GM19193 (cell line): ENCODE results near the gene SDK1.

ENCODE experiments used
- POLR2A ChIP-seq: IDR thresholded peaks from 4 replicates; pipeline ENCODE4 v1.6.1; 2011; ENCODE audit not compliant: insufficient read depth, insufficient read length; ENCODE audit errors: extremely low read depth

SDK1 gene

DNA sequence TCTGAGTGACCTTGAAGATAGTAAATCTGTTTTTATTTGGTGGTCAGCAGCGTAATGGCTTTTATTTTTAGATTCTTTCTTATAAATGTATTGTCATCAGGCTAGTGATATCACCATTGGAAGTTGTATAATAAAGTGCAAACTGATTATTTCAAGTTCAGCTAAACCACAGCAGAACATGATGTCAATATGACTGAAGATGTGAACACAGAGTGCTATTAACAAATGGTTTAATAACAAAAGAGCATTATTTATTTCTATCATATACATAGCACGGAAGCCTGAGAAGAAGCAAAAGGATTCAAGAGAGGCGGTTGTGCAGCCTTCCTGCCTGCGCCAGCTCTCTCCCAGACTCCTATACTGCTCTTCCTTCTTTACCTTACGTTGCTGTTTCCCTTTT is 142.7 kb downstream of the SDK1 start:
- no peak for TF ChIP-seq POLR2A

GRCh38 chr7:3446786-3447185 is 145.7 kb downstream of the SDK1 start:
- no peak for TF ChIP-seq POLR2A

DNA sequence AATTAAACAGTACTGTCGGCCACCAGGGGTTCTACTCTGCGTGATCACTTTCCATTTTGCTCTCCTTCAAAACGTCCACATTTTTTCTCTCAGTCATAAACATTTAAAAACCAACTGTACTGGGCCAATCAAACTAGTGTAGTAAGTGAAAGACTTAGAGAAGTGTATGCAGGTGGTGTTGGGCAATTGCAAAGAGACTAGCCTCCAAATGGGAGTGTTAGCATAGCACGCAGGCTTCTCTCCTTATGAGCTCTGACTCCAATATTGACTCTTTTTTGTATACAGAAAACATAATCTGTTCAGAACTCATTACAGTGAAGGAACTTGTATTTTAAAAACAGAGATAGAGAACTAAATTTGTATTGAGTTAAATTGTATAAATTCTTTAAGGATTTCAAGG is 150.6 kb downstream of the SDK1 start:
- TF ChIP-seq POLR2A = no peak

DNA sequence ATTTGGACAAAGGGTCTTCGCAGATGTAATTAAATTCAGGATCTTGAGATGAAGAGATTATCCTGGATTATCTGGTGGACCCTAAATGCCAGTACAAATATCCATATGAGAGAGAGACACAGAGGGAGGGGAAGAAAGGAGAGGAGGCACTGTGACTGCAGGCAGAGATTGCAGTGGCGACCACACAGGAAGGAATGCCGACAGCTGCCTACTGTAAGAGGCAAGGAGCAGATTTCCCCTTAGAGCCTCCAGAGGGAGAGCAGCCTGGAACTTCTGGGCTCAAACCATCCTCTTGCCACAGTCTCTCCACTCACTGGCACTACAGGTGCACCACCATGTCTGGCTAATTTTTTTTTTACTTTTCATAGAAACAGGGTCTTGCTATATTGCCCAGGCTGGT is 152.3 kb downstream of the SDK1 start:
- no peak for TF ChIP-seq POLR2A

DNA sequence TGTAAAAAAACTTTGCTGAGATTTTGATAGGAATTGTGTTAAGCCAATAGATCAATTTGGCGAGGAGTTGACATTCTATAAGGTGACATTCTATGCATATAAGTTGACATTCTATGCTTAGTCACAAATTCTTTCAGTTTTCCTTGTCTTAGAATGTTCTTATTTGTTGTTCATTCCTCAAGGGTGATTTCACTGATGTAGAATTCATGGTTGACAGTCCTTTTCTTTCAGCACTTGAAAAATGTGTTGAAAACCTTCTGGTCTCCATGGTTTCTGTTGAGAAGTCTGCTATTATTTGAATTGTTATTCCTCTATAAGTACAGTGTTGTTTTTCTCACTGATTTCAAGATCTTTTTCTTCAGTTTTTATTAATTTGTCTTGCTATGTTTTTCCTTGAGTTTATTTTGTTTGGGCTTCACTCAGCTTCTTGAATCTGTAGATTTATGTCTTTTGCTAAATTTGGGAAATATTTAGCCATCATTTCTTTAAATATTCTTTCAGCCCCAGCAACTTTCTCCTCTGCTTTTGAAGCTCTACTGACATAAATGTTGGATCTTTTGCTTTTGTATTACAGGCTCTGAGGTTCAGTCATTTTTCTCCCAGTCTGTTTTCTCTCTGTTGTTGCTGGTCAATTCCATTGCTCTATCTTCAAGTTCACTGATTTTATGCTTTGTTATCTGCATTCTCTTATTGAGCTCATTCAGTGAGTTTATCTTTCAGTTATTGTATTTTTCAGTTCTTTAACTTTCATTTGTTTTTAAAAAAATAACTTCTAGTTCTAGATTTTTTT is 154.9 kb downstream of the SDK1 start:
- no peak for TF ChIP-seq POLR2A

- TF ChIP-seq POLR2A = no peak
Measured at GRCh38 chr7:3459111-3459510, 158.1 kb downstream of the SDK1 start.

- TF ChIP-seq POLR2A = no peak
Measured at GRCh38 chr7:3461923-3462322, 160.9 kb downstream of the SDK1 start.

DNA sequence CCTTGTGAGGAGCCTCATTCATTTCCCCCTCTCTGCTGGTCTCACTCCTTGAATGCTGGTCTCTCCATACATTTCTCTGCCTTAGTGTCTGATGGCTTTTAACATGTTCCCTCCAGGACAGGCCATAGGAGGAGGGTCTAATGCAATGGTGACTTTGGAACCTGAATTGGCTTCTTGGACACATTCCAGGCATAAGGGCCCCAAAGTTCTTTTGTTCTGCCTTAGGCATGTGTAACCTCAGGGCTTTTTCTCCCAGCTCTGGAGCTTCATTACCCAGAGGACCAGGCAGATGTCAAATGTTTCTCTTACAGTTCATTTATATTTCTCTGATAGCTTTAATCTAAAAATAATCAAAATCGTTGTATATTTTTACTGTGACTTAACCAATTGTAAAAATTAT is 162.6 kb downstream of the SDK1 start:
- TF ChIP-seq POLR2A = no peak

- no peak for TF ChIP-seq POLR2A
Measured at GRCh38 chr7:3464900-3465622, 164.0 kb downstream of the SDK1 start.

DNA sequence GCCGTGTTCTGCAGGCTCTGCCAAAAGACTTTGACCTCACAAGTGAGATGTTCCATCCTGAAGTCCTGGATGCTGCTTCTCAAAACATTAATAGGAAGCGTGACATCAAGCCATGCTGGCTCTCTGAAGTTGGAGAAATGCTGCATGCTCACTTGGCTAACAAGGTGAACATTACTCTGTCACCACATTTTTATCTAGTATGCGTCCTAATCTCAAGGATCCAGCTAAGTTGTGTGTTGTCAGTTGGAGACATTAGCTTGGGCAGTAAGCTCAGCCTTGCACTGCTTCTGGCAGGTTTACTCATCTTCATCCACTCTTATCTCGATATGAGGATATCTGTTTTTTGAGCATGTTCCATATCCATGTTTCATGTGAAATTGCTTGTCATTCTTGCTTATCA is 165.2 kb downstream of the SDK1 start:
- TF ChIP-seq POLR2A = no peak

GRCh38 chr7:3469641-3470040 is 168.6 kb downstream of the SDK1 start:
- TF ChIP-seq POLR2A = no peak

DNA sequence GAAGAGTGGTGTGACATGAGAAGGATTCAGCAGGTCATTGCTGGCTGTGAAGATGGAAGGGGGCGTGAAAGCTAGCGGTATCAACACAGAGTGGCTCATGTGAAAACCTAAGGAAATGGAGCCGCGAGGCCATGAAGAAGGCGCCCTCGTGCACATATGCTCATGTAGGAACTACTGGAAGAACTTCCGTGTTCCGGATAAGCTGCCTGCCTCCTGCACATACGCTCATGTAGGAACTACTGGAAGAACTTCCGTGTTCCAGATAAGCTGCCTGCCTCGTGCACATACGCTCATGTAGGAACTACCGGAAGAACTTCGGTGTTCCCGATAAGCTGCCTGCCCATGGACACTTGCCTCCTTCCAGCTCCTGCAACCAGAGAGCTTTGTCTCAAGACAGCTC is 179.1 kb downstream of the SDK1 start:
- no peak for TF ChIP-seq POLR2A

GRCh38 chr7:3481435-3481834 is 180.4 kb downstream of the SDK1 start:
- TF ChIP-seq POLR2A = no peak

- no peak for TF ChIP-seq POLR2A
Measured at GRCh38 chr7:3482147-3482921, 181.3 kb downstream of the SDK1 start.

DNA sequence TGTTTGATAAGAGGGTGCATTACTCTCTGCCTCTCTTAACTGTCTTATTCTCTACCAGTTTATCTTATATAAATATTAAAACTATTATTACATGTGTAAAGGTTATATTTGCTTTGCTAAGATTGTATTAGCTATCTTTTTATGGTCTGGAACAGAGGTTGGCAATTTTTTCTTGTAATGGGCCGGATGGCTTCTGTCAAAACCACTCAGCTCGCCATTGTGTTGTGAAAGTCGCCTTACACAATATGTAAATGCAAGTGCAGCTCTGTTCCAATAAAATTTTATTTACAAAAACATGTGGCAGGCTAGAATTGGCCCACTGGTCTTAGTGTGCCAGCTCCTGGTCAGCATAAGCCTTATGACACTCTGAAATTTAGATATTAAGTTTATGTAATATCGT is 185.8 kb downstream of the SDK1 start:
- no peak for TF ChIP-seq POLR2A
